Lung (tissue), 12 donors: ENCODE measurements around the gene SEMA3C. TPM values are rescaled to one million over a fixed set of nuclear protein-coding genes. Genes with fewer than 3 reads are reported as not detected.

ENCODE experiments used
- ATAC-seq: fragments of 200-7000 bp; cut with Tn5 transposase; one replicate; pipeline ENCODE4 v1.9.1; 2020; ENCODE audit warnings: moderate number of reproducible peaks; ENCODE audit not compliant: insufficient read depth, low FRiP score
- DNase-seq, 3 donors: peaks; one replicate each; pipeline ENCODE4 v3.0.0-alpha.2; 2013 to 2017
- H3K27ac ChIP-seq, 2 donors: one replicate each; pipeline ENCODE4 v1.5.1; 2013; ENCODE audit warnings: mild to moderate bottlenecking in 2 of 2, moderate library complexity in 2 of 2, control low read depth in 1 of 2, inconsistent platforms in 1 of 2, low read depth in 1 of 2, low read length in 1 of 2
- H3K27me3 ChIP-seq, 3 donors: one replicate each; pipeline ENCODE4 v1.5.1; 2013; ENCODE audit warnings: low read length in 2 of 3; ENCODE audit not compliant: control insufficient read depth in 3 of 3, insufficient read depth in 3 of 3
- H3K36me3 ChIP-seq, 4 donors: one replicate each; pipeline ENCODE4 v1.5.1; 2013; ENCODE audit warnings: low read length in 4 of 4, mild to moderate bottlenecking in 1 of 4, moderate library complexity in 1 of 4; ENCODE audit not compliant: control insufficient read depth in 4 of 4, insufficient read depth in 4 of 4
- H3K4me1 ChIP-seq, 5 donors: one replicate each; pipeline ENCODE4 v1.5.1; 2013; ENCODE audit warnings: low read length in 5 of 5, mild to moderate bottlenecking in 2 of 5, moderate library complexity in 1 of 5; ENCODE audit not compliant: control insufficient read depth in 5 of 5, insufficient read depth in 5 of 5
- H3K4me3 ChIP-seq: one replicate; pipeline ENCODE4 v1.5.1; 2013; ENCODE audit warnings: mild to moderate bottlenecking, control low read depth, moderate library complexity
- H3K9ac ChIP-seq, 2 donors: one replicate each; pipeline ENCODE4 v1.5.1; 2013; ENCODE audit warnings: low read length in 2 of 2, control low read depth in 1 of 2; ENCODE audit not compliant: insufficient read depth in 1 of 2
- H3K9me3 ChIP-seq, 4 donors: one replicate each; pipeline ENCODE4 v1.5.1; 2013; ENCODE audit warnings: low read length in 3 of 4, mild to moderate bottlenecking in 1 of 4, moderate library complexity in 1 of 4; ENCODE audit not compliant: control insufficient read depth in 4 of 4, insufficient read depth in 3 of 4
- WGBS, 2 donors: extraction: QIAGEN DNeasy Blood & Tissue Kit; methylation state at CpG; one replicate each; pipeline ENCODE4 v1.1.7; 2013; 5-methylcytosine and 5-hydroxymethylcytosine counted together
- polyA plus RNA-seq, 2 donors: library from polyadenylated mRNA; stranded (reverse); fragments of 200-250 nt; gene quantifications; one replicate each; pipeline ENCODE4 v1.2.1, GENCODE V29; 2013
- total RNA-seq, 2 donors: library from RNA; depleted of rRNA in 1 of 2; stranded (reverse); fragments of >200 nt in 1 of 2; gene quantifications; one replicate each; pipeline ENCODE4 v1.2.1, GENCODE V29; 2014 to 2021
- TF ChIP-seq, protein P1 (sequence below): IDR thresholded peaks from 2 replicates; pipeline ENCODE4 v1.5.1; 2012; ENCODE audit warnings: mild to moderate bottlenecking; ENCODE audit errors: control extremely low read depth, extremely low read depth
- donor health status: control.
- donor health status: control.
- donor health status: Bipolar disorder and iron deficiency.
- donor health status: healthy.
- donor health status: DM: yes; HTN: yes; CAD: no.

The SEMA3C gene
- total and polyA plus RNA-seq, 4 donors: 6.9 to 87.2 (median 33.7) TPM

DNA sequence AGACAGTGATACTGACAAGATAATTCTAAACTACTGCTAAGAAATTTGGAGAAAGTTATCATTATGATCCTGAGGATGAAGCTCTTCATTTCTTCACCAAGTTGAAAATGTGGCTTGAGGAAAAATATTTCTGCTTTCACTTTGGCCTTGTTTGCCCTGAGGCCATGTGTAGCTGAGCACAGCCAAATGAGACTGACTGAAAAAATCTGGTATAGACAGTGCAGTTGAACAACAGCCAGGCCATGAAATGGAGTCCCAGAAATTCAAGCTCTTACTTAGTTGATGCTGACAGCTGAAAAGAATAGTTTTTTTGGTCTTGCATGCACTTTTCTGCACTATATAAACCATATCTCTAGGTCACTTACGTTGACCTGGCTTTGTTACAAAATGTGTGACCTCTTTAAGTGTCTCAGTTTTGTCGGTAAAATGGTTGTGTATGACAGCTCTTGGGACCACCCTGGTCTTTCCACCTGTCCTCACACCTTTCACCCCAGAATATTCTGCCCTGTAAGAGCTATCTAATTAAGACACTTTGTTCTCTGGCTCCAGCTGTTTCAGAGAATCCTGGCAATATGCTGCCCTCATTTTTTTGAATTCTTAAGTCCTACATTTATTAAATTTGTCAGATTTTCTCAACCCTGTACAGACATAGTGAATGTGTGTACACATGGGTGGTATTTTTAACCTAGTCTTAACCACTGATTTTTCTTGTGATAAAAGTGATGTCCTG, 189.1 kb downstream of the SEMA3C start:
- TF ChIP-seq, protein P1, sequence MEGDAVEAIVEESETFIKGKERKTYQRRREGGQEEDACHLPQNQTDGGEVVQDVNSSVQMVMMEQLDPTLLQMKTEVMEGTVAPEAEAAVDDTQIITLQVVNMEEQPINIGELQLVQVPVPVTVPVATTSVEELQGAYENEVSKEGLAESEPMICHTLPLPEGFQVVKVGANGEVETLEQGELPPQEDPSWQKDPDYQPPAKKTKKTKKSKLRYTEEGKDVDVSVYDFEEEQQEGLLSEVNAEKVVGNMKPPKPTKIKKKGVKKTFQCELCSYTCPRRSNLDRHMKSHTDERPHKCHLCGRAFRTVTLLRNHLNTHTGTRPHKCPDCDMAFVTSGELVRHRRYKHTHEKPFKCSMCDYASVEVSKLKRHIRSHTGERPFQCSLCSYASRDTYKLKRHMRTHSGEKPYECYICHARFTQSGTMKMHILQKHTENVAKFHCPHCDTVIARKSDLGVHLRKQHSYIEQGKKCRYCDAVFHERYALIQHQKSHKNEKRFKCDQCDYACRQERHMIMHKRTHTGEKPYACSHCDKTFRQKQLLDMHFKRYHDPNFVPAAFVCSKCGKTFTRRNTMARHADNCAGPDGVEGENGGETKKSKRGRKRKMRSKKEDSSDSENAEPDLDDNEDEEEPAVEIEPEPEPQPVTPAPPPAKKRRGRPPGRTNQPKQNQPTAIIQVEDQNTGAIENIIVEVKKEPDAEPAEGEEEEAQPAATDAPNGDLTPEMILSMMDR: no peak
- H3K27ac ChIP-seq: no peak overlapping the region

DNA sequence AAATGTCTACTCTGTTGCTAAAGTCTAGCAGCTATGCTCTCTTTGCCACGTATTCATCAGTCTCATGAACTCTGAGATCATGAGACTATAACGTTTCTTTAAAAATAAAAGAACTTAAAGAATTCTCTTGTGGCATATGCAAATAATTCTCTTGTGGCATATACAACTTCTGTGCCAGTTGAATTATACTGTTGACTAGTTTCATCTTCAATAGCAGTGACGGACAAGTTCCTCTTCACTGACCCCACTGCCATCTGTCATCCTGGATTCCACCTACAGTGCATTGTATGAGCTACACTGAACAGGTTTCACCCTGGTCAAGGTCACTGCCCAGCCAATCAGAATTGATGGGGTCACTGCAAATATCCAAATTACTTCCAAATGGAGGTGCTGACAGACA, 192.2 kb downstream of the SEMA3C start:
- no peak for ATAC-seq
- no peaks in the 10 kb centered on the region for H3K27me3 ChIP-seq
- no peak overlapping the region for H3K4me3 ChIP-seq
- no peak overlapping the region for H3K9ac ChIP-seq
- H3K4me1 ChIP-seq: peaks cover 0 to 32% (median 15%) of the 10 kb centered on the region in 5 donors
- 76 to 78% methylated on average over 3 of the region's 3 CpGs for WGBS, 2 donors
- no peaks in the 10 kb centered on the region for H3K9me3 ChIP-seq
- no peak for DNase-seq
- TF ChIP-seq, protein P1: no peak
- no peak overlapping the region for H3K27ac ChIP-seq
- H3K36me3 ChIP-seq: no peaks in the 10 kb centered on the region

More for the DNA sequence above, 189.1 kb downstream of the SEMA3C start:
- no peaks in the 10 kb centered on the region for H3K36me3 ChIP-seq
- H3K4me1 ChIP-seq: peaks cover 0 to 19% (median 5%) of the 10 kb centered on the region in 5 donors
- no peak overlapping the region for H3K4me3 ChIP-seq
- DNase-seq: peak; percentile 71 to 94 (median 88)
- no peaks in the 10 kb centered on the region for H3K9me3 ChIP-seq
- no peak for ATAC-seq
- no peaks in the 10 kb centered on the region for H3K27me3 ChIP-seq
- 67 to 75% methylated on average over 2 of the region's 2 CpGs for WGBS, 2 donors
- H3K9ac ChIP-seq: no peak overlapping the region

DNA sequence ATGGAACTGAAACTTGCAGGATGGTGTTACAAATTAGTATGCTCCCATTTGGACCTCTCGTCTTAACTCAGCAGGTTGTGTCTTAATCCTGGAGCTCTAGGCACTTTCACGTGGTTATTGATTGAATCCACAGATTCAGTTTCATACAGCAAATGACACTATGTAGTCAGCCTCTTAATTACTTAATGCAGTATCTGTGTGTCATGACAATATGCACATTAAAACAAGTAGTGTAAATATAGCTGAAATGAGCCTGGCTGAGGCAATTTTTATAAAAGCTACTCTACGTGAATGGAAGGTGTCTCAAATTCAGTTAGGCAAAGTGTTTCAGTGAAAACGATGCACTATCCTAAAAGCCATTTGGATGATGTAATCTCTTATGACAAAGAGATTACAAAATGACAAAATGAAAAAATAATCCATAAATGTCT, 193.7 kb downstream of the SEMA3C start:
- no peak overlapping the region for H3K27ac ChIP-seq
- no peaks in the 10 kb centered on the region for H3K9me3 ChIP-seq
- H3K36me3 ChIP-seq: no peaks in the 10 kb centered on the region
- ATAC-seq (no peak), DNase-seq (no peak)
- 73 to 76% methylated on average over 4 of the region's 4 CpGs for WGBS, 2 donors
- peaks cover 0 to 32% (median 15%) of the 10 kb centered on the region in 5 donors for H3K4me1 ChIP-seq
- H3K9ac ChIP-seq: no peak overlapping the region
- TF ChIP-seq, protein P1: no peak
- no peaks in the 10 kb centered on the region for H3K27me3 ChIP-seq
- H3K4me3 ChIP-seq: no peak overlapping the region
